LNCaP clone FGC (cell line): ENCODE results near the gene COL9A3.

Experiments used
- DNase-seq: peaks from one replicate; pipeline ENCODE4 v3.0.0-alpha.2; 2011; ENCODE audit warnings: low read depth
- H3K4me3 ChIP-seq: 2 replicates; pipeline ENCODE4 v1.5.1; 2011; ENCODE audit warnings: mild to moderate bottlenecking, low read depth, low read length, control low read depth
- TF ChIP-seq, protein P1 (sequence below): IDR thresholded peaks from 2 replicates; pipeline ENCODE4 v1.5.1; 2012; ENCODE audit warnings: mild to moderate bottlenecking; ENCODE audit not compliant: control insufficient read depth, insufficient read depth; ENCODE audit errors: extremely low read depth

COL9A3 gene

DNA sequence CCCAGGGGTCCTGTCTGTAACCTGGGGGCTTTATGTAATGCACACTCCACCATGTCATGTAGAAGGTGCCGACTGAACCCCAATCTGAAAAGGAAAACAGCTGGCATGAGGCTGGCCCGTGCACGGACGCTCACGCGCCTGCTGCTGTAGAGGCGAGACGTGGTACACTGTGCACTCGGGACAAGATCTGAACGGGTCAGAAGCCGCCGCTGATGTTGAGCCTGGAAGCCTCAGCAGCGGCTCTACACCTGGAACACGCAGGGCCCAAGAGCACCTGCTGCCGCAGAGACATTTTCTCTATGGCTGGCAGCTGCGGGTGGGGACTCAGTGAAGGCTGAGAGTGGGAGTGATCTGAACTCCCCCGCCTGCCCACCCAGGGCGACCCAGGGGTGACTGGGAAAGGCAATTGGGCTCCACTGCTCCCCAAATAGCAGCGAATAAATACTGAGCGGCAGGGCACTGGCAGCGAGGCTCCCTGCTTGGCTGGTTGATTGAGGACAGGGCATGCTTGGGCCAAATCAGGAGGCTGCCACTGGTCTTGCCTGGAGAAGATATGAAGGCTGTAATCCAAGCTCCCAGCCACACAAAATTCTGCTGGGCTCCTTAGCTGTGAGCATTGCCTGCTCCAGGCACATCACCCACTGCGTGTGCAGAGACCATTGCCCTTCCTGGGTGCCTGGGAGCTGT lies 14.7 kb upstream of the COL9A3 start:
- no peak for DNase-seq
- no peak overlapping the region for H3K4me3 ChIP-seq
- TF ChIP-seq, protein P1, sequence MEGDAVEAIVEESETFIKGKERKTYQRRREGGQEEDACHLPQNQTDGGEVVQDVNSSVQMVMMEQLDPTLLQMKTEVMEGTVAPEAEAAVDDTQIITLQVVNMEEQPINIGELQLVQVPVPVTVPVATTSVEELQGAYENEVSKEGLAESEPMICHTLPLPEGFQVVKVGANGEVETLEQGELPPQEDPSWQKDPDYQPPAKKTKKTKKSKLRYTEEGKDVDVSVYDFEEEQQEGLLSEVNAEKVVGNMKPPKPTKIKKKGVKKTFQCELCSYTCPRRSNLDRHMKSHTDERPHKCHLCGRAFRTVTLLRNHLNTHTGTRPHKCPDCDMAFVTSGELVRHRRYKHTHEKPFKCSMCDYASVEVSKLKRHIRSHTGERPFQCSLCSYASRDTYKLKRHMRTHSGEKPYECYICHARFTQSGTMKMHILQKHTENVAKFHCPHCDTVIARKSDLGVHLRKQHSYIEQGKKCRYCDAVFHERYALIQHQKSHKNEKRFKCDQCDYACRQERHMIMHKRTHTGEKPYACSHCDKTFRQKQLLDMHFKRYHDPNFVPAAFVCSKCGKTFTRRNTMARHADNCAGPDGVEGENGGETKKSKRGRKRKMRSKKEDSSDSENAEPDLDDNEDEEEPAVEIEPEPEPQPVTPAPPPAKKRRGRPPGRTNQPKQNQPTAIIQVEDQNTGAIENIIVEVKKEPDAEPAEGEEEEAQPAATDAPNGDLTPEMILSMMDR, result no peak

DNA sequence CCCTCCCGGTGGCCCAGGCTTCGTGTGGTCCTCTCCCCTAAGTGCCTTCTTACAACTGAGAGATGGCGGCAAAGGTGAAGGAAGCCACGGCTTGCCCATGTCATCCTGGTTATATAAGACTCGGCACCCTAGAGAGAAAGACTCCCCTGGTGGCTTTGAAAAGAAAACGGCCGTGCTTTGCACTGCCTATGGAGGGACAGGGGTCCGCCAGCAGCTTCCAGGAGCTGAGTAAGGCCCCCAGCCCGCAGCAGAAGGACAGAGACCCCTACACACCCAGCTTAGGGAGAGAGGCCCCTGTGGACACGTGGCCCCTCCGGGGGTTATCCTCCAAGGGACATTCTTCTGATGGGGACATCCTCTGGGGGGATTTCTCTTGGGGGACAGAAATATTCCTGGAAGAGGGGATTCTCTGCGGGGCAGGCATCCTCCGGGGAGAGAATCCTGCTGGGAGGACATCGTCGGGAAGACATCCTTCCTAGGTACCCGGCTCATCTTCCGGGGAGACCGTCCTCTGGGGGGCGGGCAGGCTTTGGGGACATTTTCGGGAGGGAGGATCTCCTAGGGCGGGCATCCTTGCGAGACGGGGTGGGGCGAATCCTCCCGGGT lies 12.7 kb upstream of the COL9A3 start:
- no peak for DNase-seq
- peak overlapping the region; percentile 68 for H3K4me3 ChIP-seq
- TF ChIP-seq, protein P1, result no peak

- peak within 1 kb of the TSS; percentile 68 for H3K4me3 ChIP-seq
- TF ChIP-seq, protein P1, result no peak
- DNase-seq, result no peak
Observed at GRCh38 chr20:62804627-62805154, 12.2 kb upstream of the COL9A3 start, which contains the start of gene OGFR. OGFR (plus strand) TSS chr20:62804835; CDS start chr20:62804860, 25 bp downstream.

- H3K4me3 ChIP-seq, result peak overlapping the region; percentile 68
- TF ChIP-seq, protein P1, result no peak
- DNase-seq, result no peak
Observed at GRCh38 chr20:62805155-62805710, 11.6 kb upstream of the COL9A3 start.

DNA sequence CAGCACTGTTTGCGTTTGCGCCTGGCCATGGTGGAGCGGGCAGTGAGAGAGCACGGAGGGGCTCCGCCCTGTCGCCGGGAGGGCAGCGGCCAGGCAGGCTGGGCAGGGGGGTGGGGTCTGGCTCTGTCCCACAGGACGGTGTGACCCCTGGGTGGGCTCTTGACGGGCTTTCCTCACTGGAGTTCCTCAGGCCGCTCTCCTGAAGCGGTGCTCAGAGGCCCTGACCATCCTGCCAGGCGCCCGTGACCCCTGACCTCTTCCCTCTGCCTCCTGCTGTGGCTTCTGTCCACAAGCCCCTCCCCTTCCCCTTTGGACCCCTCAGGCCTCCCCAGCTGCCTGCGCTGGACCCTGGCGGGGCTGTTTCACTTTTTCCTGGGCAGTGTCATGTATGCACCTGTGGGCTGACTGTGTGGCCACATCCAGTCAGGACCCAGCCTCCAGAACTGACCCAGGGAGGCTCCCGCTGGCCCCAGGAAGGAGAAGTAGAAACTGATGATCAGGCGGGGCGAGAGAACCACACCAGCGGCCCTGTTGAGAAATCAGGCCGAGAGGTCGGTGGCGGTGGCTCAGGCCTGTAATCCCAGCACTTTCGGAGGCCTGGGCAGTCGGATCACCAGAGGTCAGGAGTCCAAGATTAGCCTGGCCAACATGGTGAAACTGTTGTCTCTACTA lies 11.0 kb upstream of the COL9A3 start:
- no peak for DNase-seq
- TF ChIP-seq, protein P1, result no peak
- peak overlapping the region; percentile 68 for H3K4me3 ChIP-seq

GRCh38 chr20:62806383-62807050 lies 10.3 kb upstream of the COL9A3 start:
- peak overlapping the region; percentile 68 for H3K4me3 ChIP-seq
- TF ChIP-seq, protein P1, result no peak
- no peak for DNase-seq
